ENCODE measurements around the gene ZNF100. TPM values are rescaled to one million over a fixed set of nuclear protein-coding genes. Genes with fewer than 3 reads are reported as not detected.
"Not testable (repeated sequence)": the region's sequence is repeated elsewhere in the genome, so short reads cannot be mapped to it uniquely, and the experiment has no call there.

ZNF100 gene
- total RNA-seq (2014; rRNA removed; shearing (Covaris generic); ENCODE audit: low replicate concordance) = 1.7 and 3.4 TPM in 2 replicates

DNA sequence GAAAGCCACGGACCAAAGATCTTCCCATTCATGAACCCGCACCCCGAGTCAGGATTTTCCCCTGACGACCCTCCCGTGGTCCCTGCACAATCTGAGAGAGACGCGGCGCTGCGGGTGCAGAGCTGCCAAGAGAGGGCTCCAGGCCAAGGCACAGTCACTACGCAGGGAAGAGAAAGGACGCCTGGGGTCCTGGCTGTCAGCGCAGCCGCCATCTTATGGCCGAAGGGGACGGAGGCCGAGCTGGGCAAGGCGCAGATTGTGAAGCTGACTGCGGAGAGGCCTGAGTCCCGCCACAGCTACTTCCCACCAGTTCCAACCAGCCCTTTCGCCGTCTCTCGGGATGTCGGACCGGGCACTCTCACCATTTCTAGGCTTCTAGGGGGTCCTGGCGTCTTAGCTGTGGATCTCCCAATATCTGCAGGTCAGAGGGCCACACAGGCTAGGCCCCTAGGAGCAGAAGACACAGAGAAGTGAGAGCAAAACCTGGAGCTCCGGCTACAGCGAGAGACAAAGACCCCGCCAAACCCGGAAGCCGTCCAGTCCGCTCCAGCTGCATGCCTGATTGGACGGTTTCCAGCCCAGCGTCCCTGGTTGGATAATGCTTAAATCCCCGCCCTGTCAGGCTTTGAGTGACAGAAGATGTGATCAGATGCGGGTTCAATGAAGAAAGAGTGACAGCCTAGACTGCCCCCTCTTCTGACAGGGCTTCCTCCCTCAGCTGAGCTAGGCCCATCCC is at the start of gene ZNF100:
ZNF100 (minus strand) TSS at position 515 of the 736 bp plus-strand sequence; CDS start at position 365, 150 bp downstream.
- peak; percentile 84 for DNase-seq (ENCODE audit: low read depth)

DNA sequence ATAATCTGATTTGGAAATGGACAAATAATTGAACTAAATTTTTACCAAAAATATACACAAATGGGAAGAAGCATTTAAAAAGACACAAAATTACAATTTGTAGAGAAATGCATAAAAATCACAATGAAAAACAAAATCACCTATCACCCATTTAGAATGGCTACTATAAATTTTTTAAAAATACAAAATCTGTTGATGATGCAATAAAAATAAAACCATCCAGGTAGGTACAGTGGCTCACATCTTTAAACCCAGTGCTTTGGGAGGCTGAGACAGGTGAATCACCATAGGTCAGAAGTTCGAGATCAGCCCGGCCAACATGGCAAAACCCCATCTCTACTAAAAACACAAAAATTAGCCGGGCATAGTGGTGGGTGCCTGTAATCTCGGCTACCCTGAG is 45.1 kb upstream of the ZNF100 start:
- DNase-seq (ENCODE audit: low read depth) = no peak
- in situ Hi-C loops (cut with HindIII; ENCODE audit: low pct_unique_long_range_greater_than_20kb, low sequenced_read_pairs) = no loop called here

More for the DNA sequence above, at the start of gene ZNF100:
- in situ Hi-C loops (cut with HindIII; ENCODE audit: low pct_unique_long_range_greater_than_20kb, low sequenced_read_pairs) = no loop called here

DNA sequence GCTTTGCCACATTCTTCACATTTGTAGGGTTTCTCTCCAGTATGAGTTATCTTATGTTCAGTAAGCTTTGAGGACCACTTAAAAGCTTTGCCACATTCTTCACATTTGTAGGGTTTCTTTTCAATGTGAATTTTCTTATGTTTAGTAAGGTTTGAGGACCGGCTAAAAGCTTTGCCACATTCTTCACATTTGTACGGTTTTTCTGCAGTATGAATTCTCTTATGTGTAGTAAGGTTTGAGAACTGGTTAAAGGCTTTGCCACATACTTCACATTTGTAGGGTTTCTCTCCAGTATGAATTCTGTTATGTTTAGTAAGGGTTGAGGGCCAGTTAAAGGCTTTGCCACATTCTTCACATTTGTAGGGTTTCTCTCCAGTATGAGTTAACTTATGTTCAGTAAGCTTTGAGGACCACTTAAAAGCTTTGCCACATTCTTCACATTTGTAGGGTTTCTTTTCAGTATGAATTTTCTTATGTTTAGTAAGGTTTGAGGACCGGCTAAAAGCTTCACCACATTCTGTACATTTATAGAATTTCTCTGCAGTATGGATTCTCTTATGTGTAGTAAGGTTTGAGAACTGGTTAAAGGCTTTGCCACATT is 41.1 kb upstream of the ZNF100 start:
- DNase-seq (ENCODE audit: low read depth); in situ Hi-C loops (cut with HindIII; ENCODE audit: low pct_unique_long_range_greater_than_20kb, low sequenced_read_pairs): not testable (repeated sequence)

DNA sequence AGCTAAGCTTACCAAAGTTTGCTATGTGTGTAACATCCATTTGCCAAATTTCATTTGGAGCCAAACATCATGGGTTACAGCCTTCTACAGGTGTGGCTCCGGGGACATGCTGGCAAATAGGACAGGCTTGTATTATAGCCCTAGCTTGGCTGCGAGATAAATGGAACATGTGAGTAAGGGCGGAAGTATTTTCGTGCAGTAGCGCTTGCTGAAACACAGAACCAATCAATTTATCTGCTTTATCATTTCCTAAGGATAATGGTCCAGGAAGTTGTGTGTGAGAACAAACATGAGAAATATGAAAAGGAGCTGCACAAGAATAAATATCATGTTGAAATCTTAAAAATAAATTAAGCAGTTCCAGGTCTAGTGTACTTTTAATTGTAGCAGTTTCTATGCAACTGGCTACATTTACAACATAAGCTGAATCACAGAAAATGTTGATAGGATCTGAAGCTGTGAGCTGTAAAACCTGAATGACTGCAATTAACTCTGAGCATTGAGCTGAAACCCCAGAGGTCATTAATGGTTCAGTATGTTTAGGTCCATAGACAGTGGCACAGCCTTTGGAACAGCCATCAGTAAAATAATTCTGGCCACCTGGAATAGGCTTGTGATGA is 22.2 kb upstream of the ZNF100 start:
- no peak for DNase-seq (ENCODE audit: low read depth)
- in situ Hi-C loops (cut with HindIII; ENCODE audit: low pct_unique_long_range_greater_than_20kb, low sequenced_read_pairs) = no loop called here

DNA sequence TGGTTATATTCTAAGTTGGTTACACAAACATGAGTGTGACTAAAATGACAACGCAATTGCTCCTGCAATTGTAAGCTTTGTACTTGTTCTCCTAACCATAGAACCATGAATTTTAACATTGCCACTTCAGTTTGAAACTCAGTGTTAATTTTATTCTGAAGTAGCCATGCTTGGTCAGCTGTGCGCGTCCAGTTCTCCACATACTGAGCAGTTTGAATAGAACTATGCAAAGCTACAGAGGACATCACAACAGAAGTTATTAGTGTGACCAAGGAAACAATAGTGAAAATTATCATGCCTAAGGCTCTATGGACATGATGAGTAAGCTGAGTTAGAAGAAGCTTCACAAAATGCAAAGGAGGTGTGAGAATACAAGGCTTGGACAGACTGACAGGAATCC is 19.6 kb upstream of the ZNF100 start:
- in situ Hi-C loops (cut with HindIII; ENCODE audit: low pct_unique_long_range_greater_than_20kb, low sequenced_read_pairs) = no loop called here

DNA sequence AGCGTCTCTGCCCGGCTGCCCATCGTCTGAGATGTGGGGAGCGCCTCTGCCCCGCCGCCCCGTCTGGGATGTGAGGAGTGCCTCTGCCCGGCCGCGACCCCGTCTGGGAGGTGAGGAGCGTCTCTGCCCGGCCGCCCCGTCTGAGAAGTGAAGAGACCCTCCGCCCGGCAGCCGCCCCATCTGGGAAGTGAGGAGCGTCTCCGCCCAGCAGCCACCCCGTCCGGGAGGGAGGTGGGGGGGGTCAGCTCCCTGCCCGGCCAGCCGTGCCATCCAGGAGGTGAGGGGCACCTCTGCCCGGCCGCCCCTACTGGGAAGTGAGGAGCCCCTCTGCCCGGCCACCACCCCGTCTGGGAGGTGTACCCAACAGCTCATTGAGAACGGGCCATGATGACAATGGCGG is 8.4 kb upstream of the ZNF100 start:
- DNase-seq (ENCODE audit: low read depth); in situ Hi-C loops (cut with HindIII; ENCODE audit: low pct_unique_long_range_greater_than_20kb, low sequenced_read_pairs): not testable (repeated sequence)

More for the DNA sequence above, 19.6 kb upstream of the ZNF100 start:
- peak; percentile 39 for DNase-seq (ENCODE audit: low read depth)

DNA sequence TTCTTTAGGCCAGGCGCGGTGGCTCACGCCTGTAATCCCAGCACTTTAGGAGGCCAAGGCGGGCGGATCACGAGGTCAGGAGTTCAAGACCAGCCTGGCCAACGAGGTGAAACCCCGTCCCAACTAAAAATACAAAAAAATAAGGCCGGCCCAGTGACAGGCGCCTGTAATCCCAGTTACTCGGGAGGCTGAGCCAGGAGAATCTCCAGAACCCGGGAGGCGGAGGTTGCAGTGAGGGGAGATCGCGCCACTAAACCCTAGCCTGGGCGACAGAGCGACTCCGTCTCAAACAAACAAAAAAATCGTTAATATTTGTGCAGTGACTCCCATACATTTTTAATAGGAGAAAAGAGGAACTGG is 694 bp downstream of the ZNF100 start:
- in situ Hi-C loops (cut with HindIII; ENCODE audit: low pct_unique_long_range_greater_than_20kb, low sequenced_read_pairs); DNase-seq (ENCODE audit: low read depth): not testable (repeated sequence)

DNA sequence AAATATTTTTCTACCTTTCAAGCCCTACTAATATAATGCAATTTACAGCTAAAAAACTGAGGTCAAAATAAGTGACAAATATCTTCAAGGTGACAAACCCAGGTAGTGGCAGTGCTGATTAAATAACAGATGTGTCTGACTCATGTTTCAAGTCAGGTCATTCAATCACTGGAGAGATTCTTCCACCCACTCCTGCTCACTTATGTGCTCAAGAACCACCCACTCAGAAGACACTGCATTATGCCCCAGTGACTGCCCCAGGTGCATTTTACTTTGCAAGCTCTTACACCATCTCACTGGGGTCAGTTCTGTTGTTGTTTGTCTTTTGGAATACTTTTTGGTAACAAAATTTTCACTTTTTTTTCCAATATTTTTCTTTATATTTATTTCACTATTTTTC is 2.2 kb downstream of the ZNF100 start:
- no peak for DNase-seq (ENCODE audit: low read depth)
- in situ Hi-C loops (cut with HindIII; ENCODE audit: low pct_unique_long_range_greater_than_20kb, low sequenced_read_pairs) = no loop called here

DNA sequence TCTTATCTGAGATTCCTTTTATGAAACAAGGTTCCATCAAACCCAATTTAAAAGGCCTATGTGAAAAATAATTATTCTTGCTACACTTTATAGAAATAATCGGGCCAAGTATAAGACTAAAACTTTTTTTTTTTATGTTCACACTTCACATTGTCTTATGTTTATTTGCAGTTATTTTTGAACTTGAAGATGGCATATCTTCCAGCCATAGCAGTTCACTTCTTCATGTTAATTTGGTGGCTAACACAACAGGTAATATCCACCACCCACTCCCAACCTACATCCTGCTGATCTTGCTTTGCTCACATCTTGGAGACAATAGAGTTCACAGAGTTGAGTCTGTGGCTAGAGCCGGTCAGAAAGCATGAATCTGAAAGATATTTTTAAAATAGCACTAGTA is 5.8 kb downstream of the ZNF100 start:
- in situ Hi-C loops (cut with HindIII; ENCODE audit: low pct_unique_long_range_greater_than_20kb, low sequenced_read_pairs); DNase-seq (ENCODE audit: low read depth): not testable (repeated sequence)

DNA sequence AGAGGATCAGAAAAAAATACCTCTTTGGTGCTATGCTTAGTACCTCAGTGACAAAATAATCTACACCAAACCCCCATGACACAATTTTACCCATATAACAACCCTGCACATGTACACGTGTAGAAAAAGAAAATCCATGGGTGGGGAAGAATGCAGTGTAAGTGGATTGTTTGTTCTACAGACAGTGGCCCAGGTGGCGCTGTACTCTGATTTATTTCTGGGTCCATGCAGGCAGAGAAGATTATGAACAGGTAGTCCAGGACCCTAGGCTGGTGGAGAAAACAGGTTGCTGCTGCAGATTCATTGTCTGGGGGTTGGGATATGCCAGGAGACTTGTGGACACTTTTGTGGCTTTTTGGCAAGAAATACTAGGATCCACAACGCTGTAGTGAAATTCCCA is 9.1 kb downstream of the ZNF100 start:
- no peak for DNase-seq (ENCODE audit: low read depth)

DNA sequence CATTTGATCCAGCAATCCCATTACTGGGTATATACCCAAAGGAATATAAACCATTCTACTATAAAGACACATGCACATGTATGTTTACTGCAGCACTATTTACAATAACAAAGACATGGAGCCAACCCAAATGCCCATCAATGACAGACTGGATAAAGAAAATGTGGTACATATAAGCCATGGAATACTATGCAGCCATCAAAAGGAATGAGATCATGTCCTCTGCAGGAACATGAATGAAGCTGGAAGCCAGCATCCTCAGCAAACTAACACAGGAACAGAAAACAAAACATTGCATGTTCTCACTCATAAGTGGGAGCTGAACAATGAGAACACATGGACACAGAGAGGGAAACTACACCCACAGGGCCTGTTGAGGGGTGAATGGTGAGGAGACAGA is 11.8 kb downstream of the ZNF100 start:
- in situ Hi-C loops (cut with HindIII; ENCODE audit: low pct_unique_long_range_greater_than_20kb, low sequenced_read_pairs); DNase-seq (ENCODE audit: low read depth): not testable (repeated sequence)

More for the DNA sequence above, 9.1 kb downstream of the ZNF100 start:
- in situ Hi-C loops (cut with HindIII; ENCODE audit: low pct_unique_long_range_greater_than_20kb, low sequenced_read_pairs) = no loop called here

DNA sequence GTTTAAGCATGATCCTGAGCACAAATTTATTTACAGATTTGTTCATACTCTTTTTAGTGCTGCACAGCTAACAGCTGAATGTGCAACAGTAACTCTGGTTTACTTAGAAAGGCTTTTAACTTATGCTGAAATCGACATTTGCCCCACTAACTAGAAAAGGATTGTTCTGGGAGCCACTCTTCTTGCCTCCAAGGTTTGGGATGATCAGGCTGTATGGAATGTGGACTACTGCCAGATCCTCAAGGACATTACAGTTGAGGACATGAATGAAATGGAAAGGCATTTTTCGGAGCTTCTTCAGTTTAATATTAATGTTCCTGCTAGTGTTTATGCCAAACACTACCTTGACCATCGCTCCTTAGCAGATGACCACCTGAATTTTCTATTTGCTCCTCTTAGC is 16.0 kb downstream of the ZNF100 start:
- no peak for DNase-seq (ENCODE audit: low read depth)
- in situ Hi-C loops (cut with HindIII; ENCODE audit: low pct_unique_long_range_greater_than_20kb, low sequenced_read_pairs) = no loop called here

DNA sequence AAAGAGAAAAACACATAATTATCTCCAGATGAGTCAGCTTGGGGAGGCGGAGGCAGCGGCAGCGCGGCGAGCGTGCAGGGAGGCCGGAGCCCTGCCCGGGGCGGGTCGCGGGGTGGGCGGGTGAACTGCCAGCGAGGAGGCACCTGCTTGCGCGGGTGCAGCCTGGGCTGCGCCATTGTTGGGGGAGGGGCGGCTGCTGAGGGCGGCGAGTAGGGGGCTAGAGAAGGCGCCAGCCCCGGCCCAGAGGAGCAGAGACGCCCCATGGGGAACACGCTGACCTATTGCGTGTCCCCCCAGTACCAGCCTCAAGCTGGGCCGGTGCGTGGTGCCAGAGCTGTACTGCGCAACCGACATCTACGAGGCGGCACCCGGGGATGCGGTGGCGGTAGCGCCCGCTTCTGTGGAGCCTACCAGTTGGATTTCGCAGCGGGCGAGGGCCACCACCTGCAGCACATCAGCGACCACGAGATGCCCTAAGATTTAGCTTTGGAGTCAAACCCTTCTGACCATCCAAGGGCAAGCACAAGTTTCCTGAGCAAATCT is 16.7 kb downstream of the ZNF100 start:
- in situ Hi-C loops (cut with HindIII; ENCODE audit: low pct_unique_long_range_greater_than_20kb, low sequenced_read_pairs) = no loop called here
- DNase-seq (ENCODE audit: low read depth) = no peak

DNA sequence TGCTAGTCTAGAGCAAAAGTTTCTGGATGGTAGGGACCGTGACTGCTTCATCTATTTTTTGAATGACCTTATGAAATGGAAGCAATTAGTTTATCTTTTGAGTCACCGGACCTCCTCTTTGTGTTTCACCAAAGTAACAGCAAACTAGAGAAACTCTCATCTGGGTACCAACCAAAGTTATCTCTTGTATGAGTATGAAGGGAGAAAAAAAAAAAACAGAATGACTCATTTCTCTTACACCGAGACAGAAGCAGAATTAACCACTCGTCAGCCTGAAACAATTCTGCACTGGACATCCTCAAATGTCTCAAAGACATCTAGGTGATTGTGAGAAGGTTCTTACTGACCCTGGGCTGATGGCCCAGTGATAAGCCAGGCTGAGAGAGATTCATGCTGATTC is 18.3 kb downstream of the ZNF100 start:
- in situ Hi-C loops (cut with HindIII; ENCODE audit: low pct_unique_long_range_greater_than_20kb, low sequenced_read_pairs) = no loop called here
- DNase-seq (ENCODE audit: low read depth) = no peak

DNA sequence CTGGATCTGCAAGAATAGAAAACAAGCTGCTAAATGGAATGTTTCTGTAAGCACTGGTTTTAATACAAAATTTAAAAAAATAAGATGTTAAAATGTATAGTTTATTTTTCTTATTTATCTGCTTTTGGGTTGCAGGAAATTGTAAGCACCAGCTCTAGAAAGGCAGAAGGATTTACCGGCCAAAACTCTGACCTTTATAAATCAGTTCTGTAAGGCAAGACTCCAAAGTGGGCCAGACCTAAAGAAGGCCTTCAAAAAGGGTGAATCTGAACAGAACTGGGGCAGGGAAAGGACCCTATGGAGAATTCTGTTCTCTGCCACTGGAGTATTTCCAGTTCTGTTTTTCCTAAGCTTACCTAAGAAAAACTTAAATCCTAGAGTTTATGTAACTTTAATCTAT is 19.3 kb downstream of the ZNF100 start:
- no peak for DNase-seq (ENCODE audit: low read depth)
- in situ Hi-C loops (cut with HindIII; ENCODE audit: low pct_unique_long_range_greater_than_20kb, low sequenced_read_pairs) = no loop called here

DNA sequence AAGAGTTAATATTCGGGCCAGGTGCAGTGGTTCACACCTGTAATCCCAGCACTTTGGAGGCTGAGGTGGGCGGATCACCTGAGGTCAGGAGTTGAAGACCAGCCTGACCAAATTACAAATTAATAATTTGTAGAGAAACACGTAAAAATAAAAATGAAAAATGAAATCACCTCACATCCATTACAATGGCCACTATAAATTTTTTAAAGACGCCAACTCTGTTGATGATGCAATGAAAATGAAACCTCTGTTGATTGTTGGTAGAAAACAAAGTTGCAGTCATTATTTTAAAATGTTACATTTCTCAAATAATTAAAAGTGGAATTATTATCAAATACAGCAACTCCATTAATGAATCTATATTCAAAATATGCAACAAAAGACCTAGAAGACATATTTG is 26.8 kb downstream of the ZNF100 start:
- in situ Hi-C loops (cut with HindIII; ENCODE audit: low pct_unique_long_range_greater_than_20kb, low sequenced_read_pairs) = no loop called here
- no peak for DNase-seq (ENCODE audit: low read depth)

DNA sequence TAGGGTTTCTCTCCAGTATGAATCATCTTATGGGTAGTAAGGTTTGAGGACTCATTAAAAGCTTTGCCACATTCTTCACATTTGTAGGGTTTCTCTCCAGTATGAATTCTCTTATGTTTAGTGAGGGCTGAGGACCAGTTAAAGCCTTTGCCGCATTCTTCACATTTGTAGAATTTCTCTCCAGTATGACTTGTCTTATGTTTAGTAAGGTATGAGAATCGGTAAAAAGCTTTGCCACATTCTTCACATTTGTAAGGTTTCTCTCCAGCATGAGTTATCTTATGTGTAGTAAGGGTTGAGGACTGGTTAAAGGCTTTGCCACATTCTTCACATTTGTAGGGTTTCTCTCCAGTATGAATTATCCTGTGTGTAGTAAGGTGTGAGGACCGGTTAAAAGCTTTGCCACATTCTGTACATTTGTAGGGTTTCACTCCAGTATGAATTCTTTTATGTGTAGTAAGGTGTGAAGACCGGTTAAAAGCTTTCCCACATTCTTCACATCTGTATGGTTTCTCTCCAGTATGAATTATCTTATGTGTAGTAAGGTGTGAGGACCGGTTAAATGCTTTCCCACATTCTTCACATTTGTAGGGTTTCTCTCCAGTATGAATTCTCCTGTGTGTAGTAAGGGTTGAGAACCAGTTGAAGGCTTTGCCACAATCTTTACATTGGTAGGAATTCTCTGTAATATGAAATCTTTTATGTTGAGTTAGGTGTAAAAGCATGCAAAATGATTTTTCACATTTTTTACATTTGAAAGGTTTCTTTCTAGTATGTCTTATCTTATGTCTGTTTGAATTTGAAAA is 40.2 kb downstream of the ZNF100 start:
- in situ Hi-C loops (cut with HindIII; ENCODE audit: low pct_unique_long_range_greater_than_20kb, low sequenced_read_pairs); DNase-seq (ENCODE audit: low read depth): not testable (repeated sequence)

DNA sequence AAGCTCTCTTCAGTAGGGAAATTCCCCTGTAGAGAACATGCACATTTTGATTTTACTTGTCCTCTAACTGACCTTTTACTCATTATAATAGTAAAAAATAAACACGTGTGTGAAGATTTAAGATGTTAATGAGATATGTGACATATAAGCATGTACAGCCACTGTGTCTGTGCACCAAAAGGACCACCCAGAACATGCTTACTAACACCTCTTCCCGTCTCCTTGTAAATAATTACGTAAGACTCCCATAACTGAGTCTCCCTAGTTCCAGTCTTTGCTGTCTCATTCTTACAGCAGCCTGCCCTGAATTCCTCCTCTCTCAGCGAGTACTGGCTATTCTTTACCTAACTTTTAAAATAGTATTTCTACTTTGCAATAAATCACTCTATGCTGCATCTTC is 53.6 kb downstream of the ZNF100 start:
- in situ Hi-C loops (cut with HindIII; ENCODE audit: low pct_unique_long_range_greater_than_20kb, low sequenced_read_pairs) = no loop called here
- DNase-seq (ENCODE audit: low read depth) = no peak
